Muscle of leg (tissue), 11 donors: ENCODE measurements around the gene DFFB. TPM values are rescaled to one million over a fixed set of nuclear protein-coding genes. Genes with fewer than 3 reads are reported as not detected.

Experiments used
- DNase-seq: peaks from one replicate; pipeline ENCODE4 v3.0.0; 2013
- H3K27ac ChIP-seq: one replicate; pipeline ENCODE4 v1.5.1; 2013; ENCODE audit warnings: mild to moderate bottlenecking, low read length, control low read depth
- H3K27me3 ChIP-seq: one replicate; pipeline ENCODE4 v1.6.1; 2013; ENCODE audit warnings: low read length; ENCODE audit not compliant: control insufficient read depth, insufficient read depth
- H3K36me3 ChIP-seq: one replicate; pipeline ENCODE4 v1.6.1; 2013; ENCODE audit warnings: low read length; ENCODE audit not compliant: control insufficient read depth, insufficient read depth
- H3K4me1 ChIP-seq: one replicate; pipeline ENCODE4 v1.6.1; 2013; ENCODE audit warnings: low read length; ENCODE audit not compliant: control insufficient read depth, insufficient read depth
- H3K4me3 ChIP-seq: one replicate; pipeline ENCODE4 v1.5.1; 2013; ENCODE audit warnings: low read length, control low read depth
- H3K9me3 ChIP-seq: replicated peaks from 2 replicates; pipeline ENCODE4 v1.6.1; 2013; ENCODE audit warnings: low read depth, low read length; ENCODE audit not compliant: control insufficient read depth
- WGBS: methylation state at CpG from one replicate; pipeline ENCODE4 v1.1.5; 2013; ENCODE audit warnings: missing lambda C conversion rate; ENCODE audit not compliant: insufficient coverage; 5-methylcytosine and 5-hydroxymethylcytosine counted together
- polyA plus RNA-seq, 8 donors: library from polyadenylated mRNA; unstranded; fragments of 120-200 nt; gene quantifications; one replicate each; pipeline versions ENCODE4 v1.2.1 to v1.2.3, GENCODE V29; 2013; ENCODE audit warnings: inconsistent platforms in 1 of 8, low replicate concordance in 1 of 8; ENCODE audit not compliant: insufficient read length in 8 of 8, insufficient read depth in 1 of 8
- total RNA-seq: library from RNA; stranded (reverse); fragments of 120-200 nt; gene quantifications from one replicate; pipeline ENCODE4 v1.2.4, GENCODE V29; 2013

DFFB gene
- total and polyA plus RNA-seq, 9 donors = 4.3 to 6.8 (median 5.1) TPM

DNA sequence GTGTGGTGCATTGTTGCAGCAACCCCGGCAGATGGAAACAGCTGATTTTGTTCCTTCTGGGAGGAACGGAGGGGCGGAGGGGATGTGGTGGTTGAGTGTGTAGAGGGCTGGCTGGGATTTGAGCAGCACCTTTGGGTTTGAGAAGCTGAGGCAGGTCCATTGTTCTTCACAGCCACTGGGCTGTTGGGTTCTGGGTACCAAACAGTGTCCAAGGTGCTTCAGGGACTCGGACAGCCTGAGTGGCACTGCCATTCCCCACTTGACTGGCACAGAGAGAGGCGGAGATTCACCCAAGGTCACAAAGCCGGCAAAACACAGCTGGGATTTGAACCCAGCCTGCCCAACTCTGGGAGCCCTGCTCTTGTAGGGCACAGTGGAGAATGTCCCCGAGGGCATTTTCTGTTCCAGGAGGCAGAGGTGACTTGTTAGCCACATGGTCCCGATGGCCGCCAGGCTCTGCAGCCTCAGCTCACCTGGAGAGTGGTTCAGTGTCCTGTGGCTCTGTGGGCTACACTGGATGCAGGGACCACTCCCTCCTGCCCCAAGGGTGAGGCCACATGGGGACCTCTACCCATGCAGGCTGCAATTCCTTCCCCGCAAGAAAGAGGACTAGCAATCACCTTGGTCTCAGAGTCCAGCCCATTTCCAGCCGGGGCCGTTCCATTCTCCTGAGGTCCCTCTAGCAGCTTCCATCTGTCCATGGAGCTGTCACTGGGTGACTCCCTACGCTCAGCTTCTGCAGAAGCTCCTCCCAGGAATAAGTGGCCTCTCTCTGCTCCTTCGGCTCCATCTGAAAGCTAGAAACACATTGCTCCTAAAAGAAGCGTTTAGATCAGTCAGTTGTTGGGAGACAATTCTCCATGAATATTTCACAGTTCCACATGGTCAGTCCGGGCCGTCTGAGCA is 74.0 kb downstream of the DFFB start:
- H3K27ac ChIP-seq = no peak overlapping the region
- H3K36me3 ChIP-seq = no peaks in the 10 kb centered on the region
- peaks cover 20% of the 10 kb centered on the region for H3K27me3 ChIP-seq
- no peaks in the 10 kb centered on the region for H3K4me1 ChIP-seq
- no peak overlapping the region for H3K4me3 ChIP-seq
- DNase-seq = no peak
- H3K9me3 ChIP-seq = no peaks in the 10 kb centered on the region
- 66% methylated on average over 17 of the region's 17 CpGs for WGBS

DNA sequence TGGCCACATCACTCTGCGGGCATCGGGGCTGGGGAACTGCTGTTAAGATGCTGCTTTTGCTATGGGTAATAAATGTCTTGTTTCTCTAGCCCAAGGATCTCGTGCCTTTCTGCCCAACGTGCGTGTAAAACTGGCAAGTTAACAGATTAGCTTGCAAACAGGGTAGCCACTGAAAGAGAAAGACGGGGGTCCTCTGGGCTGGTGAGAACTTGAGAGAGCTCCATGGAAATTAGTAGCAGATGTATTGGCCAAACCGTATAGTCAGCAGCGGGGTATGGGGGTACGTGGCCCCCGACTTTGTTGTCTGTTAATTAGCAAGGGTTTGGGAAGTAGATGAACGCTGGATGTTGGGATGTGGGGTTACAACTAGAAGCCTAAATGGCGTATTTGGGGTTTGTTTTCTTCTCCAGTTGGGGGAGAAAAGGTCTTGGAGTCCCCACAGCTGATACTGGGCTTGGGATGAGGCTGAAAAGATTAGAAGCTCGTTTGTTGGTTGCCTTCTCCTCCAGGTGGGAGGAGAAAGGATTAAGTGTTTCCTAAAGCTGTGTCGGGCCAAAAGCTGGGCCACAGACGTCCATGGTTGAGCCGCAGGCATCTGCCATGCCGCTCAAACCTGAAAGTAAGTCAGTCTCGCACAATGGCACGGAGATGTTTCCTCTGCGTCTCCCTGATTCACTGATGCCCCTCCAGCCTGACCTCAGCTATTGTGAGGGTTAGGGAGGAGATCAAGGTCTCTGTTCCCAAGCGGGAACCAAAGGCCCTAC is 75.1 kb downstream of the DFFB start:
- DNase-seq = no peak
- Histone ChIP-seq H3K27me3 (peaks cover 20% of the 10 kb centered on the region), H3K27ac (no peak overlapping the region), H3K36me3 (no peaks in the 10 kb centered on the region), H3K4me3 (no peak overlapping the region), H3K9me3 (no peaks in the 10 kb centered on the region), H3K4me1 (no peaks in the 10 kb centered on the region)
- 66% methylated on average over 16 of the region's 21 CpGs for WGBS

Other genes starting within 250 kb of the DFFB start
- 20.8 TPM for gene MEGF6, start 246.0 kb upstream of the DFFB start, total RNA-seq
- 10 to 100 TPM in 7 of 8 donors, 1 to 10 TPM in 1; 7.7 to 26.7 (median 13.6) TPM for gene MEGF6, start 246.0 kb upstream of the DFFB start, polyA plus RNA-seq
- gene TPRG1L, start 232.5 kb upstream of the DFFB start, total RNA-seq = 11.0 TPM
- gene TPRG1L, start 232.5 kb upstream of the DFFB start, polyA plus RNA-seq = 10 to 100 TPM; 27.1 to 32.4 (median 30.1) TPM
- 8.5 TPM for gene WRAP73, start 207.4 kb upstream of the DFFB start, total RNA-seq
- gene WRAP73, start 207.4 kb upstream of the DFFB start, polyA plus RNA-seq = 10 to 100 TPM in 6 of 8 donors, 1 to 10 TPM in 2; 9.9 to 13.4 (median 11.8) TPM
- gene TP73, start 205.0 kb upstream of the DFFB start, total RNA-seq = 0.71 TPM
- 1 to 10 TPM in 5 of 8 donors, under 1 TPM in 3; 0.52 to 2.5 (median 1.3) TPM for gene TP73, start 205.0 kb upstream of the DFFB start, polyA plus RNA-seq
- not detected for gene CCDC27, start 105.0 kb upstream of the DFFB start, total RNA-seq
- under 1 TPM; 0.07 to 0.18 (median 0.10) TPM for gene CCDC27, start 105.0 kb upstream of the DFFB start, polyA plus RNA-seq
- gene SMIM1, start 84.7 kb upstream of the DFFB start, total RNA-seq = 7.1 TPM
- gene SMIM1, start 84.7 kb upstream of the DFFB start, polyA plus RNA-seq = 1 to 10 TPM; 2.3 to 8.4 (median 4.1) TPM
- 34.4 TPM for gene LRRC47, start 61.0 kb upstream of the DFFB start, total RNA-seq
- 10 to 100 TPM; 45.7 to 56.1 (median 51.2) TPM for gene LRRC47, start 61.0 kb upstream of the DFFB start, polyA plus RNA-seq
- gene CEP104, start 265 bp upstream of the DFFB start, total RNA-seq = 8.3 TPM
- 10 to 100 TPM; 12.0 to 19.7 (median 17.4) TPM for gene CEP104, start 265 bp upstream of the DFFB start, polyA plus RNA-seq
- gene C1orf174, start 42.8 kb downstream of the DFFB start, total RNA-seq = 18.0 TPM
- gene C1orf174, start 42.8 kb downstream of the DFFB start, polyA plus RNA-seq = 10 to 100 TPM; 16.5 to 20.9 (median 17.9) TPM